Muscle layer of duodenum (tissue), 2 donors: ENCODE measurements around the gene CENPC.

ENCODE experiments used
- H3K27ac ChIP-seq: one replicate; pipeline ENCODE4 v1.7.0; 2013; ENCODE audit warnings: mild to moderate bottlenecking, low read length
- H3K27me3 ChIP-seq: one replicate; pipeline ENCODE4 v1.7.0; 2013; ENCODE audit warnings: low read depth, mild to moderate bottlenecking, control low read depth, low read length
- H3K36me3 ChIP-seq, 2 donors: one replicate each; pipeline ENCODE4 v1.7.0; 2013; ENCODE audit warnings: low read length in 2 of 2, control low read depth in 1 of 2, mild to moderate bottlenecking in 1 of 2; ENCODE audit not compliant: insufficient read depth in 2 of 2, control insufficient read depth in 1 of 2
- H3K4me1 ChIP-seq, 2 donors: one replicate each; pipeline ENCODE4 v1.7.0; 2013; ENCODE audit warnings: low read length in 2 of 2, mild to moderate bottlenecking in 2 of 2, control low read depth in 1 of 2, moderate library complexity in 1 of 2; ENCODE audit not compliant: insufficient read depth in 2 of 2, control insufficient read depth in 1 of 2
- H3K4me3 ChIP-seq, 2 donors: one replicate each; pipeline ENCODE4 v1.7.0; 2013; ENCODE audit warnings: low read length in 2 of 2, low read depth in 1 of 2, mild to moderate bottlenecking in 1 of 2
- H3K9me3 ChIP-seq, 2 donors: one replicate each; pipeline ENCODE4 v1.7.0; 2013; ENCODE audit warnings: low read length in 2 of 2, control low read depth in 1 of 2, mild to moderate bottlenecking in 1 of 2; ENCODE audit not compliant: control insufficient read depth in 1 of 2
- donor health status: healthy.

Gene CENPC

GRCh38 chr4:67522230-67522629 is 23.1 kb downstream of the CENPC start:
- Histone ChIP-seq H3K4me1 (peaks cover 0 to 7% of the 10 kb centered on the region in 2 donors), H3K27ac (no peak overlapping the region), H3K27me3 (no peaks in the 10 kb centered on the region), H3K36me3 (peaks cover 5 to 7% of the 10 kb centered on the region in 2 donors), H3K4me3 (no peak overlapping the region), H3K9me3 (no peaks in the 10 kb centered on the region)

GRCh38 chr4:67521506-67521905 is 23.8 kb downstream of the CENPC start:
- peaks cover 7 to 10% of the 10 kb centered on the region in 2 donors for H3K36me3 ChIP-seq
- H3K4me1 ChIP-seq: peaks cover 0 to 7% of the 10 kb centered on the region in 2 donors
- H3K9me3 ChIP-seq: no peaks in the 10 kb centered on the region
- no peaks in the 10 kb centered on the region for H3K27me3 ChIP-seq
- H3K4me3 ChIP-seq: no peak overlapping the region
- H3K27ac ChIP-seq: no peak overlapping the region

DNA sequence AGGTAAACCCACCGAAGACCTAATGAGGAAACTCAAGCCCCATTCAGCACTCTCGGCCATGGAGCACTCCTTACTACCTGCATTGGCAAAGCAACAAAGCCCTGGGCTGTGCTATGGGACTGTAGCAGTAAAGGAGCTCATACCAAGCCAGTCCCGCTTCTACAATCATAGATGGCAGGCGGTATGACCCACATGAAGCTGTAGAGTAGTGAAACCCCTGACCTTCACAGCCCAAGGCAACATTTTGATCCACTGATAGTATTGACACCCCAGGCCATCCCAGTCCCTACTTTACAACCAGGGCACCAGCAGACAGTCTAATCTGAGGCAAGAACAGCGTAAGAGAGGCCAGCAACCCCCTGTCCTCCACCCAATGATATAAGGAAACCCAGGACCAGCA is 25.2 kb downstream of the CENPC start:
- Histone ChIP-seq H3K9me3 (no peaks in the 10 kb centered on the region), H3K27me3 (no peaks in the 10 kb centered on the region), H3K4me3 (no peak overlapping the region), H3K27ac (no peak overlapping the region), H3K36me3 (peaks cover 7 to 11% of the 10 kb centered on the region in 2 donors), H3K4me1 (peaks cover 0 to 7% of the 10 kb centered on the region in 2 donors)

- Histone ChIP-seq H3K36me3 (peaks cover 31 to 37% of the 10 kb centered on the region in 2 donors), H3K4me1 (no peaks in the 10 kb centered on the region), H3K27me3 (no peaks in the 10 kb centered on the region), H3K4me3 (no peak overlapping the region), H3K27ac (no peak overlapping the region), H3K9me3 (no peaks in the 10 kb centered on the region)
Observed at GRCh38 chr4:67512501-67512900, 32.8 kb downstream of the CENPC start.

DNA sequence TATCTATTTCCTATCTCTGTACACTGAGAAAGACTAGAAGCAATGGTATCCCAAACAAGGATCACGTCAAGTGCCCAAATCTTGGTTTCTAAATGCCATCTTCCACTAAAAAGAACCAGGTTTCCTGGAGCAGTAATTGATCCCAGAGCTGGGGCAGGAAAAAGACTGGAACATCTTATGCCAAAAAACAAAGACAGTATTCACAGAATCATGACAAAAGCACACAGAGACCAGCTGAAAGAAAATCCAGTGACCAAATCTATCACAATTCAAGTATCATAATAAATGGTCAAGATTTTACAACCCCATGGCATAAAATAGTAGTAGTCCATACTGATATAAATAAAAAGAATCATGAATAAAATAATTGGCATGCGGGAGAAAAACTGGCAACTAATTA is 44.9 kb downstream of the CENPC start:
- Histone ChIP-seq H3K4me1 (no peaks in the 10 kb centered on the region), H3K27me3 (no peaks in the 10 kb centered on the region), H3K27ac (no peak overlapping the region), H3K36me3 (peaks cover 9 to 16% of the 10 kb centered on the region in 2 donors), H3K9me3 (no peaks in the 10 kb centered on the region), H3K4me3 (no peak overlapping the region)

DNA sequence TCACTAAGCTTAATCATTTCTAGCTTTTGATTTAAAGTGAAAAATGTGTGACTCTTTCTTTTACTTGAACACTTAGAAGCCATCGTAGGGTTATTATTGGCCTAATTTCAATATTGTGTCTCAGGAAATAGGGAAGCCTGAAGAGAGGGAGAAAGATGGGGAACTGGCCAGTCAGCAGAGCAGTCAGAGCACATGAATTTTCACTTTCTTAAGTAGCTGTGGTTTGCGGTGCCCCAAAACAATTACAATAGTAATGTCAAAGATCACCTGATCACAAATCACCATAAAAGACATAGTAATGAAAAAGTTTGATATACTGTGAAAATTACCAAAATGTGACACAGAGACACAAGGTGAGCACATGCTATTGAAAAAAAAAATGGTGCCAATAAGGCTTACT is 45.5 kb downstream of the CENPC start:
- H3K4me1 ChIP-seq: no peaks in the 10 kb centered on the region
- H3K36me3 ChIP-seq: peaks cover 14 to 16% of the 10 kb centered on the region in 2 donors
- H3K9me3 ChIP-seq: no peaks in the 10 kb centered on the region
- no peak overlapping the region for H3K27ac ChIP-seq
- H3K27me3 ChIP-seq: no peaks in the 10 kb centered on the region
- H3K4me3 ChIP-seq: no peak overlapping the region

DNA sequence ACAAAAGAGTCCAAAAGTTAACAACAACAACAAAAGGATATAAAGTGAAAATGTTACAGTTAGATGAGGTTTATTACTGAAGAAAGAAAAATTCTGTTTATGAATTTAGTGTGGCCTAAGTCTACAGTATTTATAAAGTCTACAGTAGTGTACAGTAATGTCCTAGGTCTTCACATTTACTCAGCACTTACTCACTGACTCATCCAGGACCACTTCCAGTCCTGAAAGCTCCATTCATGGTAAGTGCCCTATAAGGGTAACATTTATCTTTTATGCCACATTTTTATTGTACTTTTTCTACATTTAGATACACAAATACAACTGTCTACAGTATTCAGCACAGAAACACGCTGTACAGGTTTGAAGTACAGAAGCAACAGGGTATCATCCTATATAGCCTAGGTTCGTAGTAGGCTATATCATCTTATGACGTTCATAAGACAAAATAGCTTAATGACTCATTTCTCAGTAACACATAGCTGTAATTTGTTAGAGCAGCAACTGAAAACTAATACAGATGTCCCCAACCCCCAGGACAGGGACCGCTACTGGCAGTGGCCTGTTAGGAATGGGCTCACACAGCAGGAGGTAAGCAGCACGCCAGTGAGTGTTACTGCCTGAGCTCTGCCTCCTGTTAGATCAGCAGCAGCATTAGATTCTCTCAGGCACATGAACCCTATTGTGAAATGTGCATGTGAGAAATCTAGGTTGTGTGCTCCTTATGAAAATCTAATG is 61.3 kb downstream of the CENPC start:
- no peaks in the 10 kb centered on the region for H3K9me3 ChIP-seq
- no peak overlapping the region for H3K27ac ChIP-seq
- H3K27me3 ChIP-seq: no peaks in the 10 kb centered on the region
- no peak overlapping the region for H3K4me3 ChIP-seq
- no peaks in the 10 kb centered on the region for H3K4me1 ChIP-seq
- H3K36me3 ChIP-seq: peaks cover 16 to 36% of the 10 kb centered on the region in 2 donors

- no peaks in the 10 kb centered on the region for H3K27me3 ChIP-seq
- no peak overlapping the region for H3K4me3 ChIP-seq
- H3K4me1 ChIP-seq: no peaks in the 10 kb centered on the region
- no peak overlapping the region for H3K27ac ChIP-seq
- H3K9me3 ChIP-seq: peaks cover 0 to 3% of the 10 kb centered on the region in 2 donors
- peaks cover 20 to 63% of the 10 kb centered on the region in 2 donors for H3K36me3 ChIP-seq
Observed at GRCh38 chr4:67480810-67481209, 64.5 kb downstream of the CENPC start.

DNA sequence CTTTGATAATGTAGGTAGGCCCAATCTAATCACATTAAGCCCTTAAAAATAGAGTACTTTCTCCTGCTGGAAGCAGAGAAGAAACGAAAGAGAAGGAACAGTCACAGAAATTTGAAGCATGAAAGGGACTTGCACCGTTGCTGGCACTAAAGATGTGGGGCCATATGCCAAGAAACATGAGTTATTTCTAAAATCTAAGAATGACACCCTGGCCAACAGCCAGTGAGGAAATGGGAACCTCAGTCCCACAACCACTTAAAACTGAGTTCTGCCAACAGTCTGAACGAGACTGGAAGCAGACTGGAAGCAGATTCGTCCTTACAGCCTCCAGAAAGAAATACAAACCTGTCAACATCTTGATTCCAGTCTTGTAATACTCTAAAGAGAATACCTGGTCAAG is 70.1 kb downstream of the CENPC start:
- peaks cover 0 to 3% of the 10 kb centered on the region in 2 donors for H3K9me3 ChIP-seq
- no peaks in the 10 kb centered on the region for H3K27me3 ChIP-seq
- no peak overlapping the region for H3K27ac ChIP-seq
- H3K36me3 ChIP-seq: peaks cover 26 to 63% of the 10 kb centered on the region in 2 donors
- H3K4me1 ChIP-seq: no peaks in the 10 kb centered on the region
- H3K4me3 ChIP-seq: no peak overlapping the region

DNA sequence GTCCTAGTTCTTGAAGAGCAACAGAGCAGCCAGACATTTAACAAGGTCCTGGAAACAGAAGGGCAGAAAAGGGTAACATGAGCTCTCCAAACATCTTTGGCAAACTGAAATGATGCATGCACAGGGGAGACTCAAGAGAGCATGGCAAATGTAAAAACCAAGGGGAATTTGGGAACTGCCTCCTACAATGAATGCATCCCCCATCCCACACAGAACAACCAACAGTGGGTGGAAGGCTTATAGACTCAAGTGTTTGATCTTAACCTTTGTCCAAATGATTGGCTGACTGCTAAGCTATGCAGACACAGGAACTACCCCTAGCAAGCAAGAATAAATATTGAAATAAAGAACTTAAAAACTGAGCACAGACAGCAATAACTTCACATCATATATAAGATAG is 74.4 kb downstream of the CENPC start:
- Histone ChIP-seq H3K36me3 (peaks cover 21 to 51% of the 10 kb centered on the region in 2 donors), H3K27me3 (no peaks in the 10 kb centered on the region), H3K4me1 (no peaks in the 10 kb centered on the region), H3K4me3 (no peak overlapping the region), H3K9me3 (no peaks in the 10 kb centered on the region), H3K27ac (no peak overlapping the region)

GRCh38 chr4:67468830-67469229 is 76.5 kb downstream of the CENPC start:
- H3K27me3 ChIP-seq: no peaks in the 10 kb centered on the region
- peaks cover 15 to 31% of the 10 kb centered on the region in 2 donors for H3K36me3 ChIP-seq
- H3K4me1 ChIP-seq: no peaks in the 10 kb centered on the region
- no peak overlapping the region for H3K27ac ChIP-seq
- H3K4me3 ChIP-seq: no peak overlapping the region
- no peaks in the 10 kb centered on the region for H3K9me3 ChIP-seq

GRCh38 chr4:67466751-67467150 is 78.6 kb downstream of the CENPC start:
- Histone ChIP-seq H3K27ac (no peak overlapping the region), H3K4me1 (no peaks in the 10 kb centered on the region), H3K27me3 (no peaks in the 10 kb centered on the region), H3K9me3 (no peaks in the 10 kb centered on the region), H3K4me3 (no peak overlapping the region), H3K36me3 (peaks cover 8 to 23% of the 10 kb centered on the region in 2 donors)
